Cerebellar cortex (tissue), 1 donor: Measurements from ENCODE around the gene CDK14.
"Not testable (repeated sequence)": the region's sequence is repeated elsewhere in the genome, so short reads cannot be mapped to it uniquely, and the experiment has no call there.

Experiments used
- DNase-seq: peaks from one replicate; pipeline ENCODE4 v3.0.0-alpha.2; 2015; ENCODE audit warnings: low spot score

CDK14 gene

GRCh38 chr7:90757565-90757950 is 161.4 kb downstream of the CDK14 start:
- DNase-seq: not testable (repeated sequence)

- no peak for DNase-seq
Observed at GRCh38 chr7:90758933-90759562, 162.9 kb downstream of the CDK14 start.

- DNase-seq: no peak
Observed at GRCh38 chr7:90759710-90760109, 163.6 kb downstream of the CDK14 start.

GRCh38 chr7:90760892-90761291 is 164.8 kb downstream of the CDK14 start:
- DNase-seq: no peak

GRCh38 chr7:90761584-90761983 is 165.5 kb downstream of the CDK14 start:
- DNase-seq: no peak

GRCh38 chr7:90763108-90763507 is 167.0 kb downstream of the CDK14 start:
- DNase-seq: no peak

- no peak for DNase-seq
Observed at GRCh38 chr7:90764848-90765570, 168.9 kb downstream of the CDK14 start.

- DNase-seq: no peak
Observed at GRCh38 chr7:90766814-90767564, 170.9 kb downstream of the CDK14 start.

GRCh38 chr7:90768301-90768700 is 172.2 kb downstream of the CDK14 start:
- DNase-seq: no peak

- DNase-seq: peak; percentile 90
Observed at GRCh38 chr7:90769036-90769435, 172.9 kb downstream of the CDK14 start.

- DNase-seq: not testable (repeated sequence)
Observed at GRCh38 chr7:90769566-90769965, 173.4 kb downstream of the CDK14 start.

- DNase-seq: no peak
Observed at GRCh38 chr7:90771281-90771680, 175.2 kb downstream of the CDK14 start.

GRCh38 chr7:90772410-90772809 is 176.3 kb downstream of the CDK14 start:
- DNase-seq: no peak

- no peak for DNase-seq
Observed at GRCh38 chr7:90773269-90773668, 177.1 kb downstream of the CDK14 start.

- DNase-seq: no peak
Observed at GRCh38 chr7:90774706-90775105, 178.6 kb downstream of the CDK14 start.

GRCh38 chr7:90775383-90775965 is 179.4 kb downstream of the CDK14 start:
- DNase-seq: no peak

- DNase-seq: no peak
Observed at GRCh38 chr7:90777041-90777440, 180.9 kb downstream of the CDK14 start.

- no peak for DNase-seq
Observed at GRCh38 chr7:90777465-90777864, 181.3 kb downstream of the CDK14 start.

- DNase-seq: no peak
Observed at GRCh38 chr7:90777886-90778285, 181.8 kb downstream of the CDK14 start.

- DNase-seq: peak; percentile 73
Observed at GRCh38 chr7:90788052-90788451, 191.9 kb downstream of the CDK14 start.

- no peak for DNase-seq
Observed at GRCh38 chr7:90789736-90790306, 193.7 kb downstream of the CDK14 start.

GRCh38 chr7:90791596-90791995 is 195.5 kb downstream of the CDK14 start:
- no peak for DNase-seq
